ENCODE data around the gene MS4A7.

Gene MS4A7

GRCh38 chr11:60367009-60367408 lies 11.3 kb upstream of the MS4A7 start:
- DNase-seq (ENCODE audit: low read depth, low spot score), result no peak
- no peak for TF ChIP-seq FOXP2 (optimal IDR thresholded peaks at IDR 0.05; ENCODE audit: control extremely low read depth, extremely low read length, insufficient read depth)
- TF ChIP-seq EZH2 (IDR thresholded peaks at IDR 0.05), result no peak
- no peak for TF ChIP-seq POLR2AphosphoS5 (IDR thresholded peaks at IDR 0.05; ENCODE audit: borderline replicate concordance, low read depth, low read length)
- Histone ChIP-seq H3K9ac (ENCODE audit: insufficient read length) (no peak overlapping the region), H3K9me3 (ENCODE audit: low read depth, low read length) (no peaks in the 10 kb centered on the region), H3K36me3 (ENCODE audit: insufficient read depth, low read length) (no peaks in the 10 kb centered on the region), H3K27ac (no peak overlapping the region), H3K4me3 (no peak overlapping the region)

- DNase-seq (ENCODE audit: low read depth, low spot score), result no peak
- Histone ChIP-seq H3K9me3 (ENCODE audit: low read depth, low read length) (no peaks in the 10 kb centered on the region), H3K27ac (no peak overlapping the region), H3K4me3 (no peak overlapping the region), H3K9ac (ENCODE audit: insufficient read length) (no peak overlapping the region), H3K36me3 (ENCODE audit: insufficient read depth, low read length) (no peaks in the 10 kb centered on the region)
- TF ChIP-seq FOXP2 (optimal IDR thresholded peaks at IDR 0.05; ENCODE audit: control extremely low read depth, extremely low read length, insufficient read depth) (no peak), EZH2 (IDR thresholded peaks at IDR 0.05) (no peak), POLR2AphosphoS5 (IDR thresholded peaks at IDR 0.05; ENCODE audit: borderline replicate concordance, low read depth, low read length) (no peak)
These were observed 10.4 kb upstream of the MS4A7 start for GRCh38 chr11:60367896-60368295.

GRCh38 chr11:60370252-60370810 lies 8.0 kb upstream of the MS4A7 start:
- no peak for DNase-seq (ENCODE audit: low read depth, low spot score)
- no peak for TF ChIP-seq POLR2AphosphoS5 (IDR thresholded peaks at IDR 0.05; ENCODE audit: borderline replicate concordance, low read depth, low read length)
- no peak for TF ChIP-seq EZH2 (IDR thresholded peaks at IDR 0.05)
- no peak for TF ChIP-seq FOXP2 (optimal IDR thresholded peaks at IDR 0.05; ENCODE audit: control extremely low read depth, extremely low read length, insufficient read depth)
- Histone ChIP-seq H3K4me3 (no peak overlapping the region), H3K27ac (no peak overlapping the region), H3K9me3 (ENCODE audit: low read depth, low read length) (no peaks in the 10 kb centered on the region), H3K9ac (ENCODE audit: insufficient read length) (no peak overlapping the region), H3K36me3 (ENCODE audit: insufficient read depth, low read length) (no peaks in the 10 kb centered on the region)

GRCh38 chr11:60370811-60371298 lies 7.5 kb upstream of the MS4A7 start:
- Histone ChIP-seq H3K9ac (ENCODE audit: insufficient read length) (no peak overlapping the region), H3K9me3 (ENCODE audit: low read depth, low read length) (no peaks in the 10 kb centered on the region), H3K4me3 (no peak overlapping the region), H3K36me3 (ENCODE audit: insufficient read depth, low read length) (no peaks in the 10 kb centered on the region), H3K27ac (no peak overlapping the region)
- no peak for DNase-seq (ENCODE audit: low read depth, low spot score)
- TF ChIP-seq EZH2 (IDR thresholded peaks at IDR 0.05), result no peak

GRCh38 chr11:60371386-60371785 lies 6.9 kb upstream of the MS4A7 start:
- Histone ChIP-seq H3K9me3 (ENCODE audit: low read depth, low read length) (no peaks in the 10 kb centered on the region), H3K9ac (ENCODE audit: insufficient read length) (no peak overlapping the region), H3K36me3 (ENCODE audit: insufficient read depth, low read length) (no peaks in the 10 kb centered on the region), H3K4me3 (no peak overlapping the region), H3K27ac (no peak overlapping the region)
- no peak for DNase-seq (ENCODE audit: low read depth, low spot score)
- TF ChIP-seq FOXP2 (optimal IDR thresholded peaks at IDR 0.05; ENCODE audit: control extremely low read depth, extremely low read length, insufficient read depth) (no peak), EZH2 (IDR thresholded peaks at IDR 0.05) (no peak), POLR2AphosphoS5 (IDR thresholded peaks at IDR 0.05; ENCODE audit: borderline replicate concordance, low read depth, low read length) (no peak)

GRCh38 chr11:60371854-60372253 lies 6.5 kb upstream of the MS4A7 start:
- no peak overlapping the region for H3K9ac ChIP-seq (ENCODE audit: insufficient read length)
- no peak for TF ChIP-seq EZH2 (IDR thresholded peaks at IDR 0.05)
- no peak for TF ChIP-seq POLR2AphosphoS5 (IDR thresholded peaks at IDR 0.05; ENCODE audit: borderline replicate concordance, low read depth, low read length)
- no peak for TF ChIP-seq FOXP2 (optimal IDR thresholded peaks at IDR 0.05; ENCODE audit: control extremely low read depth, extremely low read length, insufficient read depth)
- H3K4me3 ChIP-seq, result no peak overlapping the region
- no peak overlapping the region for H3K27ac ChIP-seq
- no peaks in the 10 kb centered on the region for H3K36me3 ChIP-seq (ENCODE audit: insufficient read depth, low read length)
- no peaks in the 10 kb centered on the region for H3K9me3 ChIP-seq (ENCODE audit: low read depth, low read length)
- no peak for DNase-seq (ENCODE audit: low read depth, low spot score)

GRCh38 chr11:60372767-60373166 lies 5.6 kb upstream of the MS4A7 start:
- Histone ChIP-seq H3K9me3 (ENCODE audit: low read depth, low read length) (no peaks in the 10 kb centered on the region), H3K4me3 (no peak overlapping the region), H3K36me3 (ENCODE audit: insufficient read depth, low read length) (no peaks in the 10 kb centered on the region), H3K9ac (ENCODE audit: insufficient read length) (no peak overlapping the region), H3K27ac (no peak overlapping the region)
- DNase-seq (ENCODE audit: low read depth, low spot score), result no peak
- TF ChIP-seq FOXP2 (optimal IDR thresholded peaks at IDR 0.05; ENCODE audit: control extremely low read depth, extremely low read length, insufficient read depth) (no peak), POLR2AphosphoS5 (IDR thresholded peaks at IDR 0.05; ENCODE audit: borderline replicate concordance, low read depth, low read length) (no peak), EZH2 (IDR thresholded peaks at IDR 0.05) (no peak)

- no peak overlapping the region for H3K4me3 ChIP-seq
- TF ChIP-seq FOXP2 (optimal IDR thresholded peaks at IDR 0.05; ENCODE audit: control extremely low read depth, extremely low read length, insufficient read depth) (no peak), POLR2AphosphoS5 (IDR thresholded peaks at IDR 0.05; ENCODE audit: borderline replicate concordance, low read depth, low read length) (no peak), EZH2 (IDR thresholded peaks at IDR 0.05) (no peak)
- no peak overlapping the region for H3K9ac ChIP-seq (ENCODE audit: insufficient read length)
- H3K36me3 ChIP-seq (ENCODE audit: insufficient read depth, low read length), result no peaks in the 10 kb centered on the region
- H3K27ac ChIP-seq, result no peak overlapping the region
- no peaks in the 10 kb centered on the region for H3K9me3 ChIP-seq (ENCODE audit: low read depth, low read length)
- no peak for DNase-seq (ENCODE audit: low read depth, low spot score)
These were observed 3.0 kb upstream of the MS4A7 start for GRCh38 chr11:60375316-60375715.

GRCh38 chr11:60376601-60377000 lies 1.7 kb upstream of the MS4A7 start:
- H3K9ac ChIP-seq (ENCODE audit: insufficient read length), result no peak overlapping the region
- DNase-seq (ENCODE audit: low read depth, low spot score), result no peak
- no peak overlapping the region for H3K27ac ChIP-seq

More at GRCh38 chr11:60376601-60377000, 1.7 kb upstream of the MS4A7 start:
- H3K36me3 ChIP-seq (ENCODE audit: insufficient read depth, low read length), result no peaks in the 10 kb centered on the region
- H3K4me3 ChIP-seq, result no peak overlapping the region
- TF ChIP-seq POLR2AphosphoS5 (IDR thresholded peaks at IDR 0.05; ENCODE audit: borderline replicate concordance, low read depth, low read length) (no peak), EZH2 (IDR thresholded peaks at IDR 0.05) (no peak), FOXP2 (optimal IDR thresholded peaks at IDR 0.05; ENCODE audit: control extremely low read depth, extremely low read length, insufficient read depth) (no peak)
- no peaks in the 10 kb centered on the region for H3K9me3 ChIP-seq (ENCODE audit: low read depth, low read length)

Data from SK-N-MC (cell line).